K562 (cell line): ENCODE measurements around the gene PPP6R1. TPM values are rescaled to one million over a fixed set of nuclear protein-coding genes. Genes with fewer than 3 reads are reported as not detected.
A peak's percentile ranks its signal among the peaks of the same experiment; 100 is the strongest.

Experiments used
- CAMTA2 ChIP-seq: fragments of 250-450 bp; sonication (Bioruptor Pico); conservative IDR thresholded peaks from 2 replicates; pipeline ENCODE4 v1.5.1; 2022
- ETS2 ChIP-seq: IDR thresholded peaks from 2 replicates; pipeline ENCODE4 v1.6.1; 2016; ENCODE audit warnings: borderline replicate concordance, missing genetic modification characterization, mild to moderate bottlenecking, moderate library complexity, missing compliant biosample characterization; ENCODE audit not compliant: poor library complexity, severe bottlenecking
- KLF16 ChIP-seq: IDR thresholded peaks from 2 replicates; pipeline ENCODE4 v1.6.1; 2016; ENCODE audit warnings: antibody characterized with exemption
- MTA3 ChIP-seq: fragments of 450-650 bp; formaldehyde crosslinking; IDR thresholded peaks from 2 replicates; pipeline ENCODE4 v1.6.1; 2017; ENCODE audit warnings: mild to moderate bottlenecking, borderline replicate concordance
- POLR2B ChIP-seq: fragments of 450-650 bp; IDR thresholded peaks from 2 replicates; pipeline ENCODE4 v1.6.1; 2018; ENCODE audit warnings: low read depth; ENCODE audit not compliant: partially characterized antibody
- PTBP1 ChIP-seq: fragments of 200-400 bp; formaldehyde crosslinking; IDR thresholded peaks from 2 replicates; pipeline ENCODE4 v1.6.1; 2017; ENCODE audit warnings: low read depth, low read length
- PTTG1 ChIP-seq: fragments of 450-650 bp; IDR thresholded peaks from 2 replicates; pipeline ENCODE4 v1.6.1; 2016; ENCODE audit warnings: low read depth, mild to moderate bottlenecking, missing genetic modification characterization, missing compliant biosample characterization
- ZFP36 ChIP-seq: fragments of 150-350 bp; IDR thresholded peaks from 2 replicates; pipeline ENCODE4 v1.6.1; 2018; ENCODE audit warnings: low read length, low read depth; ENCODE audit not compliant: partially characterized antibody
- ZKSCAN8 ChIP-seq: fragments of 200-800 bp; sonication (Bioruptor generic); IDR thresholded peaks from 2 replicates; pipeline ENCODE4 v1.6.1; 2016; ENCODE audit warnings: missing genetic modification characterization, missing compliant biosample characterization
- ZNF165 ChIP-seq: fragments of 250-450 bp; sonication (Bioruptor Pico); IDR thresholded peaks from 2 replicates; pipeline ENCODE4 v1.4.0; 2020; ENCODE audit warnings: borderline replicate concordance
- ZNF436 ChIP-seq: fragments of 250-450, 450-650 bp; sonication (Bioruptor Pico); formaldehyde crosslinking; IDR thresholded peaks from 2 replicates; pipeline ENCODE4 v1.7.0; 2020; ENCODE audit warnings: mild to moderate bottlenecking
- ZNF717 ChIP-seq: fragments of 250-450 bp; sonication (Bioruptor Pico); IDR thresholded peaks from 2 replicates; pipeline ENCODE4 v1.5.0; 2021
- polyA plus RNA-seq, 8 experiments: library from polyadenylated mRNA; depleted of rRNA in 4 of 8; stranded (reverse) in 5 of 8; unstranded in 3 of 8; fragments of >200 nt; fragmentation: Nextera tagmentation in 2 of 8; fragmentation: Illumina TruSeq in 1 of 8; extraction: Ambion mirVana in 2 of 8; extraction: Trizol in 1 of 8; gene quantifications; 2 replicates each; pipeline versions ENCODE4 v1.2.1 to v1.2.3, GENCODE V29; 2011 to 2014; ENCODE audit warnings: inconsistent platforms in 1 of 8, missing spikeins in 1 of 8
- total RNA-seq, 7 experiments: library from RNA; depleted of rRNA in 6 of 7; stranded (reverse); fragments of >200 nt in 6 of 7; fragmentation: Illumina TruSeq in 2 of 7; extraction: Trizol in 2 of 7; gene quantifications; 2 replicates each; pipeline versions ENCODE4 v1.2.1 to v1.2.3, GENCODE V29; 2011 to 2021; ENCODE audit warnings: low replicate concordance in 1 of 7
- TF ChIP-seq, protein P1 (sequence below): fragments of 450-650 bp; IDR thresholded peaks from 2 replicates; pipeline ENCODE4 v1.6.1; 2016; ENCODE audit warnings: mild to moderate bottlenecking, moderate library complexity
- TF ChIP-seq, protein P2 (sequence below): fragments of 450-650 bp; IDR thresholded peaks from 2 replicates; pipeline ENCODE4 v1.6.1; 2018; ENCODE audit warnings: mild to moderate bottlenecking, low read depth; ENCODE audit not compliant: partially characterized antibody

Gene PPP6R1
- total and polyA plus RNA-seq, 9 of the 15 experiments (the other 6 are each of a cell fraction or from before 2014, with no cell fraction given) = 0.48 to 135 (median 37.2) TPM

DNA sequence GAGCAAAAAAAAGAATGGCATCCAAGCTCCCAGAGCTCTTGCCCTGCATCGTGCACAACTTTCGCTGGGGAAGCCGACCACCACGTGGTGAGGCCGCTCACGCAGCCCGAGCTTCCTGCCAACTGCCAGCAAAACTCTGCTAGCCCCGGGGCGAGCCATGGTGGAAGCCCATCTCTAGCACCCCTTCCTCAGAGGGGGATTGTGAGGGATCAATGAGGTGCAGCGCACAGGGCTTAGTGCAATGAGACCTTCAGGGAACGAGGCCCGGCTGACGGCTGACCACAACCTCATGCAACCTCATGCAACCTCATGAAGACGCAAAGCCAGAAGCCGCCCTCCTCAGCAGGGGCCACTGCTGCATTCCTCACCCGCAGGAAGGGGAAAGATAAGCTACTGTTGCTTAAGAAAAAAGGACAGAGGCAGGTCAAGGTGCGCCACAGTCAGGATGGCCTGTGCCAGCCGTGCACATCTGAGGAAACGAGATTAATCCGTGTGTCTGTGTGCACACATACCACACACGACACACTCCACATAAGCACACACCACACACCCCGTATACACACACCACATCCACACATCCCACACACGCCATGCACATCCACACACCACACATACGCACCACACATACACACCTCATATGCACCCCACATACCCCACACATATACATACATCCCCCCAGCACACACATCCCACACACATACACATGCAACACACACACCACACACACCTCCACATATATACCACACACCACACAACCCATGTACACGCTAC is 11.5 kb upstream of the PPP6R1 start (continued):
- TF ChIP-seq, protein P1, sequence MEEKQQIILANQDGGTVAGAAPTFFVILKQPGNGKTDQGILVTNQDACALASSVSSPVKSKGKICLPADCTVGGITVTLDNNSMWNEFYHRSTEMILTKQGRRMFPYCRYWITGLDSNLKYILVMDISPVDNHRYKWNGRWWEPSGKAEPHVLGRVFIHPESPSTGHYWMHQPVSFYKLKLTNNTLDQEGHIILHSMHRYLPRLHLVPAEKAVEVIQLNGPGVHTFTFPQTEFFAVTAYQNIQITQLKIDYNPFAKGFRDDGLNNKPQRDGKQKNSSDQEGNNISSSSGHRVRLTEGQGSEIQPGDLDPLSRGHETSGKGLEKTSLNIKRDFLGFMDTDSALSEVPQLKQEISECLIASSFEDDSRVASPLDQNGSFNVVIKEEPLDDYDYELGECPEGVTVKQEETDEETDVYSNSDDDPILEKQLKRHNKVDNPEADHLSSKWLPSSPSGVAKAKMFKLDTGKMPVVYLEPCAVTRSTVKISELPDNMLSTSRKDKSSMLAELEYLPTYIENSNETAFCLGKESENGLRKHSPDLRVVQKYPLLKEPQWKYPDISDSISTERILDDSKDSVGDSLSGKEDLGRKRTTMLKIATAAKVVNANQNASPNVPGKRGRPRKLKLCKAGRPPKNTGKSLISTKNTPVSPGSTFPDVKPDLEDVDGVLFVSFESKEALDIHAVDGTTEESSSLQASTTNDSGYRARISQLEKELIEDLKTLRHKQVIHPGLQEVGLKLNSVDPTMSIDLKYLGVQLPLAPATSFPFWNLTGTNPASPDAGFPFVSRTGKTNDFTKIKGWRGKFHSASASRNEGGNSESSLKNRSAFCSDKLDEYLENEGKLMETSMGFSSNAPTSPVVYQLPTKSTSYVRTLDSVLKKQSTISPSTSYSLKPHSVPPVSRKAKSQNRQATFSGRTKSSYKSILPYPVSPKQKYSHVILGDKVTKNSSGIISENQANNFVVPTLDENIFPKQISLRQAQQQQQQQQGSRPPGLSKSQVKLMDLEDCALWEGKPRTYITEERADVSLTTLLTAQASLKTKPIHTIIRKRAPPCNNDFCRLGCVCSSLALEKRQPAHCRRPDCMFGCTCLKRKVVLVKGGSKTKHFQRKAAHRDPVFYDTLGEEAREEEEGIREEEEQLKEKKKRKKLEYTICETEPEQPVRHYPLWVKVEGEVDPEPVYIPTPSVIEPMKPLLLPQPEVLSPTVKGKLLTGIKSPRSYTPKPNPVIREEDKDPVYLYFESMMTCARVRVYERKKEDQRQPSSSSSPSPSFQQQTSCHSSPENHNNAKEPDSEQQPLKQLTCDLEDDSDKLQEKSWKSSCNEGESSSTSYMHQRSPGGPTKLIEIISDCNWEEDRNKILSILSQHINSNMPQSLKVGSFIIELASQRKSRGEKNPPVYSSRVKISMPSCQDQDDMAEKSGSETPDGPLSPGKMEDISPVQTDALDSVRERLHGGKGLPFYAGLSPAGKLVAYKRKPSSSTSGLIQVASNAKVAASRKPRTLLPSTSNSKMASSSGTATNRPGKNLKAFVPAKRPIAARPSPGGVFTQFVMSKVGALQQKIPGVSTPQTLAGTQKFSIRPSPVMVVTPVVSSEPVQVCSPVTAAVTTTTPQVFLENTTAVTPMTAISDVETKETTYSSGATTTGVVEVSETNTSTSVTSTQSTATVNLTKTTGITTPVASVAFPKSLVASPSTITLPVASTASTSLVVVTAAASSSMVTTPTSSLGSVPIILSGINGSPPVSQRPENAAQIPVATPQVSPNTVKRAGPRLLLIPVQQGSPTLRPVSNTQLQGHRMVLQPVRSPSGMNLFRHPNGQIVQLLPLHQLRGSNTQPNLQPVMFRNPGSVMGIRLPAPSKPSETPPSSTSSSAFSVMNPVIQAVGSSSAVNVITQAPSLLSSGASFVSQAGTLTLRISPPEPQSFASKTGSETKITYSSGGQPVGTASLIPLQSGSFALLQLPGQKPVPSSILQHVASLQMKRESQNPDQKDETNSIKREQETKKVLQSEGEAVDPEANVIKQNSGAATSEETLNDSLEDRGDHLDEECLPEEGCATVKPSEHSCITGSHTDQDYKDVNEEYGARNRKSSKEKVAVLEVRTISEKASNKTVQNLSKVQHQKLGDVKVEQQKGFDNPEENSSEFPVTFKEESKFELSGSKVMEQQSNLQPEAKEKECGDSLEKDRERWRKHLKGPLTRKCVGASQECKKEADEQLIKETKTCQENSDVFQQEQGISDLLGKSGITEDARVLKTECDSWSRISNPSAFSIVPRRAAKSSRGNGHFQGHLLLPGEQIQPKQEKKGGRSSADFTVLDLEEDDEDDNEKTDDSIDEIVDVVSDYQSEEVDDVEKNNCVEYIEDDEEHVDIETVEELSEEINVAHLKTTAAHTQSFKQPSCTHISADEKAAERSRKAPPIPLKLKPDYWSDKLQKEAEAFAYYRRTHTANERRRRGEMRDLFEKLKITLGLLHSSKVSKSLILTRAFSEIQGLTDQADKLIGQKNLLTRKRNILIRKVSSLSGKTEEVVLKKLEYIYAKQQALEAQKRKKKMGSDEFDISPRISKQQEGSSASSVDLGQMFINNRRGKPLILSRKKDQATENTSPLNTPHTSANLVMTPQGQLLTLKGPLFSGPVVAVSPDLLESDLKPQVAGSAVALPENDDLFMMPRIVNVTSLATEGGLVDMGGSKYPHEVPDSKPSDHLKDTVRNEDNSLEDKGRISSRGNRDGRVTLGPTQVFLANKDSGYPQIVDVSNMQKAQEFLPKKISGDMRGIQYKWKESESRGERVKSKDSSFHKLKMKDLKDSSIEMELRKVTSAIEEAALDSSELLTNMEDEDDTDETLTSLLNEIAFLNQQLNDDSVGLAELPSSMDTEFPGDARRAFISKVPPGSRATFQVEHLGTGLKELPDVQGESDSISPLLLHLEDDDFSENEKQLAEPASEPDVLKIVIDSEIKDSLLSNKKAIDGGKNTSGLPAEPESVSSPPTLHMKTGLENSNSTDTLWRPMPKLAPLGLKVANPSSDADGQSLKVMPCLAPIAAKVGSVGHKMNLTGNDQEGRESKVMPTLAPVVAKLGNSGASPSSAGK = peak; percentile 95
- TF ChIP-seq ZNF165 (CRISPR knock-in tag) = no peak
- no peak for TF ChIP-seq CAMTA2 (CRISPR knock-in tag)
- no peak for TF ChIP-seq KLF16
- TF ChIP-seq ZKSCAN8 (CRISPR knock-in tag) = no peak
- no peak for TF ChIP-seq PTBP1
- TF ChIP-seq POLR2B = peak; percentile 21
- peak; percentile 60; the same call in 1 of the 2 replicates for TF ChIP-seq PTTG1
- TF ChIP-seq ZNF436 (CRISPR knock-in tag) = no peak
- TF ChIP-seq, protein P2, sequence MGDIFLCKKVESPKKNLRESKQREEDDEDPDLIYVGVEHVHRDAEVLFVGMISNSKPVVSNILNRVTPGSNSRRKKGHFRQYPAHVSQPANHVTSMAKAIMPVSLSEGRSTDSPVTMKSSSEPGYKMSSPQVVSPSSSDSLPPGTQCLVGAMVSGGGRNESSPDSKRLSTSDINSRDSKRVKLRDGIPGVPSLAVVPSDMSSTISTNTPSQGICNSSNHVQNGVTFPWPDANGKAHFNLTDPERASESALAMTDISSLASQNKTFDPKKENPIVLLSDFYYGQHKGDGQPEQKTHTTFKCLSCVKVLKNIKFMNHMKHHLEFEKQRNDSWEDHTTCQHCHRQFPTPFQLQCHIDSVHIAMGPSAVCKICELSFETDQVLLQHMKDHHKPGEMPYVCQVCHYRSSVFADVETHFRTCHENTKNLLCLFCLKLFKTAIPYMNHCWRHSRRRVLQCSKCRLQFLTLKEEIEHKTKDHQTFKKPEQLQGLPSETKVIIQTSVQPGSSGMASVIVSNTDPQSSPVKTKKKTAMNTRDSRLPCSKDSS = no peak
- no peak for TF ChIP-seq ETS2
- TF ChIP-seq ZFP36 = no peak
- TF ChIP-seq MTA3 = no peak; the same call in 1 of the 2 replicates
- TF ChIP-seq ZNF717 (CRISPR knock-in tag) = no peak
